HG03558 (cell line): Measurements from ENCODE around the gene CYGB.

Experiments used
- ATAC-seq: cut with Tn5 transposase; IDR thresholded peaks from one replicate; pipeline ENCODE4 v1.9.1; 2021; ENCODE audit warnings: moderate number of reproducible peaks; ENCODE audit not compliant: unreplicated experiment; ENCODE audit errors: extremely low read depth

Gene CYGB

GRCh38 chr17:76506408-76507345 is 30.8 kb downstream of the CYGB start:
- no peak for ATAC-seq

GRCh38 chr17:76504117-76504516 is 33.4 kb downstream of the CYGB start:
- ATAC-seq = no peak

GRCh38 chr17:76502341-76503211 is 34.9 kb downstream of the CYGB start:
- ATAC-seq = no peak

- no peak for ATAC-seq
Measured at GRCh38 chr17:76501827-76502307, 35.6 kb downstream of the CYGB start.

- ATAC-seq = no peak
Measured at GRCh38 chr17:76501018-76501826, 36.3 kb downstream of the CYGB start, which contains the start of gene RHBDF2. TSS of gene RHBDF2 (minus strand) at chr17:76501423. CDS start at chr17:76481524, 19,899 bp downstream.

- no peak for ATAC-seq
Measured at GRCh38 chr17:76500747-76501017, 36.8 kb downstream of the CYGB start.

- ATAC-seq = no peak
Measured at GRCh38 chr17:76500074-76500746, 37.3 kb downstream of the CYGB start.

- ATAC-seq = no peak
Measured at GRCh38 chr17:76499267-76499667, 38.2 kb downstream of the CYGB start.

- no peak for ATAC-seq
Measured at GRCh38 chr17:76498876-76499251, 38.6 kb downstream of the CYGB start.

- no peak for ATAC-seq
Measured at GRCh38 chr17:76497979-76498875, 39.3 kb downstream of the CYGB start.

- no peak for ATAC-seq
Measured at GRCh38 chr17:76497699-76497978, 39.9 kb downstream of the CYGB start.

GRCh38 chr17:76496464-76496863 is 41.0 kb downstream of the CYGB start:
- ATAC-seq = no peak

GRCh38 chr17:76495663-76496400 is 41.7 kb downstream of the CYGB start:
- no peak for ATAC-seq

GRCh38 chr17:76493505-76494167 is 43.9 kb downstream of the CYGB start:
- no peak for ATAC-seq

- no peak for ATAC-seq
Measured at GRCh38 chr17:76492989-76493501, 44.5 kb downstream of the CYGB start.

- ATAC-seq = no peak
Measured at GRCh38 chr17:76492123-76492988, 45.2 kb downstream of the CYGB start.
